Ovary (tissue), 9 donors: ENCODE measurements around the gene PYM1. TPM values are rescaled to one million over a fixed set of nuclear protein-coding genes. Genes with fewer than 3 reads are reported as not detected.

Experiments used
- DNase-seq, 5 donors: peaks; one replicate each; pipeline ENCODE4 v3.0.0-alpha.2; 2019 to 2020
- H3K27ac ChIP-seq, 2 donors: fragments of 200-600 bp; one replicate each; pipeline versions ENCODE4 v1.5.1 to v1.8.0; 2019 to 2022
- H3K27me3 ChIP-seq: fragments of 200-600 bp; one replicate; pipeline ENCODE4 v1.8.0; 2022
- H3K36me3 ChIP-seq: fragments of 200-600 bp; sonication (generic); one replicate; pipeline ENCODE4 v1.5.1; 2019
- H3K4me1 ChIP-seq: one replicate; pipeline ENCODE4 v1.8.1; 2013; ENCODE audit warnings: mild to moderate bottlenecking, moderate library complexity; ENCODE audit not compliant: insufficient read depth
- H3K4me3 ChIP-seq: fragments of 200-600 bp; sonication (generic); one replicate; pipeline ENCODE4 v1.5.1; 2017
- H3K9me3 ChIP-seq, 2 donors: fragments of 200-600 bp in 1 of 2; sonication (generic) in 1 of 2; one replicate each; pipeline versions ENCODE4 v1.5.1 to v1.8.1; 2013 to 2019; ENCODE audit warnings: mild to moderate bottlenecking in 1 of 2, moderate library complexity in 1 of 2
- EP300 ChIP-seq: sonication (generic); formaldehyde crosslinking; IDR thresholded peaks from one replicate; pipeline ENCODE4 v1.6.1; 2017; ENCODE audit warnings: antibody characterized with exemption
- POLR2A ChIP-seq: fragments of 450-650 bp; IDR thresholded peaks from one replicate; pipeline ENCODE4 v1.6.1; 2017; ENCODE audit warnings: antibody characterized with exemption, mild to moderate bottlenecking, moderate library complexity
- WGBS, 3 donors: extraction: QIAGEN DNeasy Blood & Tissue Kit in 1 of 3; methylation state at CpG; one replicate each; pipeline versions ENCODE4 v1.1.5 to v1.1.7; 2013 to 2017; 5-methylcytosine and 5-hydroxymethylcytosine counted together
- intact Hi-C, 4 donors: fragments of 100-400 bp; cut with DNase I; formaldehyde crosslinking; loops; one replicate each; pipeline versions ENCODE4 v1.11.0 to v1.15.1; 2022 to 2023
- polyA plus RNA-seq, 2 donors: library from polyadenylated mRNA; stranded (reverse); fragments of 200-250 nt in 1 of 2; fragments of 350-450 nt in 1 of 2; fragmentation: Illumina TruSeq in 1 of 2; extraction: RNeasy Lipid Tissue Mini Kit (QIAGEN cat#74804) in 1 of 2; gene quantifications; one replicate each; pipeline ENCODE4 v1.2.3, GENCODE V29; 2013 to 2014
- total RNA-seq, 7 donors: library from RNA; depleted of rRNA in 2 of 7; stranded (reverse); fragments of >200 nt in 2 of 7; fragmentation: NEBNext Ultra II Directional in 3 of 7; extraction: Animal tissue kit (Norgen Biotek cat#: 25700) in 3 of 7; gene quantifications; one replicate each; pipeline versions ENCODE4 v1.1.0 to v1.2.4, GENCODE V29; 2016 to 2023
- TF ChIP-seq, protein P1 (sequence below), 3 donors: fragments of 450-650 bp in 2 of 3; fragments of 200-600 bp in 1 of 3; IDR thresholded peaks; one replicate each; pipeline versions ENCODE4 v1.5.1 to v1.8.0; 2016 to 2022; ENCODE audit warnings: antibody characterized with exemption in 3 of 3, mild to moderate bottlenecking in 1 of 3
- donor health status: DM: no; HTN: no; CAD: no; lungs with moderate emphysema.
- donor health status: DM: no; HTN: no; CAD: no.
- donor health status: Bipolar disorder and iron deficiency.
- donor health status: DM: yes; HTN: yes; CAD: no.
- donor health status: DM: no; HTN: no; CAD: no.
- donor health status: DM: yes; HTN: yes; CAD: no.

Gene PYM1
- total and polyA plus RNA-seq, 9 donors: 18.9 to 25.7 (median 21.9) TPM

DNA sequence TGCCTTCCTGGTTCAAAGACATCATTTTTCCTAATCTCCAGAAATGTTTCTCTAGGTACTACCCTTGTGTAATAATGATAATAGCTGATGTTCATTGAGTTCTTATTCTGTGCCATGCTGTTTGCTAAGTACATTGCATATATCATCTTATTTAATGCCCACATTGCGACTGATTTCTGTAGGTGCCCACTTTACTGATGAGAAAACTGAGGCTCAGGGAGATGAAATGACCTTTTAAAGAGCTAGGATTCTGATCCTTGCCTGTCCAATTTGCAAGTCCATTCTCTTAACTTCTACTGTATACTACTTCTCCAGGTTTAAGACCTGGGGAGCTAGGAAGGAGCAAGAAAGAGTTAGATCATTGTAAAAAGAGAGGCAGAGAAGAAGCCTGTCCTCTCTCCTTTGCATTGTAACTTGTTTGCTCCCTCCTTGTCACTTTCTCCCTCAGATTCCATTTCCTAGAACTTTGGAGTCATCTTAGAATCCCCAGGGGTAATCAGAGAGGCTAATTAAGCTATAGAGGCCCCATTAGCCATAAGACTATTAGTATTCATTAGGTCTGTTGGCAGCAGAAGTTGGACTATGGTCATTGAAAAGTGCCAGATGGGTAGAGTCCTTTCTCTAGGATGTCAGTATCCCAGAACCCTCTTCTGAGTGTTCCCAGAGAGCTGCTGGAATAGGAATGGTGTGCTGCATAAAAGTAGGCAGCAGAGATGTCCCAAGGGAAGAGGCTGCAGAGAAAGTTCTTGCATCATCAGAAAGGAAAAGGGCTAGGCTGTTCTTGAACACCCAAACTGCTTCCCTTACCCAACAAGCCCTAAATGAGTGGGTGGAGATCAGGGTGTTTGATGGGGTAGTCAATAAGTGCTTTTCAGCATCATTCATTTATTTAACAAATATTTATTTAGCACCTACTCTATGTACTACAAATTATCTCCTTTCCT lies 6.4 kb upstream of the PYM1 start:
- 96 to 100% (median 99%) methylated on average over 1 of the region's 1 CpG for WGBS, 3 donors
- no peak for TF ChIP-seq EP300
- no peak overlapping the region for H3K27ac ChIP-seq

DNA sequence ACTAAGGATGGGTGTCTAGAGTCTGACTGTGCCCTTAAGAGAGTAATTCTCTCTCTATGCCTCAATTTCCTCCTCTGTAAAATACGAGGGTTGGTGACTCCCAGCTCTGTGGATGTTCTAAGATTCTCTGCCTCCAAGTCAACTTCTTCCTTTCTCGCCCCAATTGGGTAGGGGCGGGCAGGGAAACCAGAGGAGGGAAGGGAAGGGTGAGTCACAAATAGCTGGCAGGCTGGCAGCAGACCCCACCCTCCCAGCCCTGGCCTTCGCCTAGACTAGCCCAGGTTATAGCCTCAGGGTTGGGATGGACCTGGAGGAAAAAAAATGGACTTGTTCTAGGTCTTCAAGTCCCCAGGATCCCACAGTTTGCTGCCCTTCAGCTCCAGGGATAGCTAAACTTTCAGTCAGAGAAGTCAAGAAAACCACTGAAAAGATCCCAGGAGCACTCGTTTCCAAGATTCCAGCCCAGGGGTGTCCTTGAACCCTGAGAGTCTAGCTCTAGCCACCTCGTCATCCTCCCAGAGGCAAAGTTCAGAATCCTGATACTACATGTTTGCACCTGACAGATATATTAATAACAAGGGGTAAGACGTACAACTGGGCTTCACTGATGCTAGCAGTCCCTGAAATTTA lies 5.6 kb upstream of the PYM1 start:
- DNase-seq: no peak
- intact Hi-C loops: loop anchor here in 3 of 4 donors (5.0 kb wide), 4 partner anchors 39 to 196 kb away; partner anchors contain the start of genes GDF11 (in 1 of the 3) and RAB5B (in 1 of the 3)
- TF ChIP-seq, protein P1, sequence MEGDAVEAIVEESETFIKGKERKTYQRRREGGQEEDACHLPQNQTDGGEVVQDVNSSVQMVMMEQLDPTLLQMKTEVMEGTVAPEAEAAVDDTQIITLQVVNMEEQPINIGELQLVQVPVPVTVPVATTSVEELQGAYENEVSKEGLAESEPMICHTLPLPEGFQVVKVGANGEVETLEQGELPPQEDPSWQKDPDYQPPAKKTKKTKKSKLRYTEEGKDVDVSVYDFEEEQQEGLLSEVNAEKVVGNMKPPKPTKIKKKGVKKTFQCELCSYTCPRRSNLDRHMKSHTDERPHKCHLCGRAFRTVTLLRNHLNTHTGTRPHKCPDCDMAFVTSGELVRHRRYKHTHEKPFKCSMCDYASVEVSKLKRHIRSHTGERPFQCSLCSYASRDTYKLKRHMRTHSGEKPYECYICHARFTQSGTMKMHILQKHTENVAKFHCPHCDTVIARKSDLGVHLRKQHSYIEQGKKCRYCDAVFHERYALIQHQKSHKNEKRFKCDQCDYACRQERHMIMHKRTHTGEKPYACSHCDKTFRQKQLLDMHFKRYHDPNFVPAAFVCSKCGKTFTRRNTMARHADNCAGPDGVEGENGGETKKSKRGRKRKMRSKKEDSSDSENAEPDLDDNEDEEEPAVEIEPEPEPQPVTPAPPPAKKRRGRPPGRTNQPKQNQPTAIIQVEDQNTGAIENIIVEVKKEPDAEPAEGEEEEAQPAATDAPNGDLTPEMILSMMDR (IDR thresholded peaks at IDR 0.05): no peak
- TF ChIP-seq POLR2A (no peak), EP300 (no peak)

More for the DNA sequence above, 6.4 kb upstream of the PYM1 start:
- peaks cover 14% of the 10 kb centered on the region for H3K4me1 ChIP-seq
- no peak overlapping the region for H3K4me3 ChIP-seq
- H3K27me3 ChIP-seq: no peaks in the 10 kb centered on the region
- DNase-seq: no peak
- H3K36me3 ChIP-seq: no peaks in the 10 kb centered on the region
- no peaks in the 10 kb centered on the region for H3K9me3 ChIP-seq
- intact Hi-C loops: loop anchor here in 3 of 4 donors (5.0 kb wide), 4 partner anchors 38 to 197 kb away; partner anchors contain the start of genes GDF11 (in 1 of the 3) and RAB5B (in 1 of the 3)

DNA sequence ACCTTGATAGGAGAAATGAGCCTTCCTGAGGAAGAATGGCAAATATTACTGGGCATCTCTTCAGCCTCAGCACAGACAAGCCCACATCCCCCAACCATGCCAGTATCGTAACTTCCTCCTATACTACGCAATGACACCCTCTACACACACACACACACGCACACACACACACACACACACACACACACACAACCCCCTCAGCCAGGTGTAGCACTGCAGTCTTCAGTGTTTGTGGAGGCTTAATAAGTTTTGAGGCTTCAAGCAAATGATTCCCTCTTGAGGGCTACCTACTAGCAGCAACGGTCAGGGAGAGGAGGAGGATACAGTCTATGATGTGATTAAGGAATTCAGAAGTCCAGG lies 4.8 kb upstream of the PYM1 start:
- 6 to 10% (median 7%) methylated on average over 4 of the region's 4 CpGs for WGBS, 3 donors
- Histone ChIP-seq H3K36me3 (no peaks in the 10 kb centered on the region), H3K9me3 (no peaks in the 10 kb centered on the region), H3K4me3 (peak overlapping the region; percentile 83), H3K27ac (no peak overlapping the region), H3K4me1 (peaks cover 17% of the 10 kb centered on the region), H3K27me3 (no peaks in the 10 kb centered on the region)
- TF ChIP-seq POLR2A: no peak
- TF ChIP-seq, protein P1 (IDR thresholded peaks at IDR 0.05): no peak
- TF ChIP-seq EP300: no peak
- DNase-seq: no peak
- intact Hi-C loops: loop anchor here in 3 of 4 donors (5.0 kb wide), 4 partner anchors 40 to 195 kb away; partner anchors contain the start of genes GDF11 (in 1 of the 3) and RAB5B (in 1 of the 3)

More for the DNA sequence above, 5.6 kb upstream of the PYM1 start:
- no peaks in the 10 kb centered on the region for H3K36me3 ChIP-seq
- no peak overlapping the region for H3K4me3 ChIP-seq
- peaks cover 15% of the 10 kb centered on the region for H3K4me1 ChIP-seq
- H3K27me3 ChIP-seq: no peaks in the 10 kb centered on the region
- H3K27ac ChIP-seq: no peak overlapping the region
- no peaks in the 10 kb centered on the region for H3K9me3 ChIP-seq
- 67 to 79% (median 77%) methylated on average over 7 of the region's 7 CpGs for WGBS, 3 donors

DNA sequence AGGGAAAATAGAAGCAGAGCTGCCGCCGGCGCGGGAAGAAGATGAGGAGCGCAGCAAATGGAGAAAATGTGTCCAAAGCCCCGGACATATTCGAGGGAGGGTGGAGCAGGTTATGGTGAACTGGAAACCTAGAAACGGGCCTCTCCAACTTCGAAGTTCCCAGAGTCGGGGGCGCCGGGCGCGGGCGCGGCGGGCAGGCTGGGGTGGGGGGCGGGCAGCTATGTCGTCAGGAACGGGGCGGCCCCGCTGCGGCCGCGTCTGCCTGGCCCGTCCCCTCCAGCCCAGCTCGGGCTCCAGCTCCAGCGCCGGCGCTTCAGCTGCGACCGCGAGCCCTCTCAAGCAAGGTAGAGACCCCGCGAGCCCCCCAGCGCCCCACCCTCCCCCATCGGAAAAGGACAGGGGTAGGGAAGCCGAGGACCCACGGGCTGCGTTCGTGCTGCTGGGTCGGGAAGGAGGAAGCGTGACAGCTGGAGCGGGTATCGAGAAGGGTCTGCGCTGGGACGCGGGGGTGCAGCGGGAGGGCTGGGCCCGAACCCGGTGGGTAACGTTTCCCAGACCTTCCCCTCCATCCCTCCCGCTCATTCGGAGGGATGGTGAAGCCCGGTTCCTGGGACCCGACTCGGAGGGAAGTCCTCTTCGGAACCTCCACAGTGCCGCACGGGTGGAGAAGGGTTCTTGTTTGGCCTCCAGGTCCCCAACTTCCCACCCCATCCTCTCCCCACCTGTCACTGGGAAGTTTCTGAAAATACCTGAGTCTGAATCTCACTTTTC lies 4.3 kb upstream of the PYM1 start:
- Histone ChIP-seq H3K36me3 (no peaks in the 10 kb centered on the region), H3K27me3 (no peaks in the 10 kb centered on the region), H3K4me1 (peaks cover 17% of the 10 kb centered on the region), H3K27ac (peak overlapping the region; percentile 13 to 40), H3K9me3 (no peaks in the 10 kb centered on the region), H3K4me3 (peak overlapping the region; percentile 83)
- peak; percentile 62 to 77 (median 74) for DNase-seq
- intact Hi-C loops: loop anchor here in 3 of 4 donors (5.0 kb wide), 4 partner anchors 40 to 195 kb away; partner anchors contain the start of genes GDF11 (in 1 of the 3) and RAB5B (in 1 of the 3)
- WGBS, 3 donors: 0 to 1% (median 0%) methylated on average over 40 to 60 of the region's 60 CpGs
- TF ChIP-seq EP300: no peak
- TF ChIP-seq POLR2A: peak; percentile 21
- TF ChIP-seq, protein P1 (IDR thresholded peaks at IDR 0.05): no peak
